Fibroblast of the aortic adventitia (primary cell): Measurements from ENCODE around the gene C1orf105. TPM values are rescaled to one million over a fixed set of nuclear protein-coding genes. Genes with fewer than 3 reads are reported as not detected.

ENCODE experiments used
- DNase-seq: peaks from one replicate; pipeline ENCODE4 v3.0.0-alpha.2; 2010; ENCODE audit warnings: low read depth
- H3K4me3 ChIP-seq: 2 replicates; pipeline ENCODE4 v1.5.1; 2011; ENCODE audit warnings: low read depth, mild to moderate bottlenecking, control low read depth, low read length, moderate library complexity
- total RNA-seq: library from RNA; depleted of rRNA; stranded (reverse); fragments of >200 nt; gene quantifications from 2 replicates; pipeline ENCODE4 v1.2.3, GENCODE V29; 2012; ENCODE audit warnings: low replicate concordance
- TF ChIP-seq, protein P1 (sequence below): IDR thresholded peaks from 2 replicates; pipeline ENCODE4 v1.5.1; 2011; ENCODE audit warnings: mild to moderate bottlenecking, low read length, control low read depth, inconsistent platforms; ENCODE audit not compliant: insufficient read depth

The C1orf105 gene
- total RNA-seq, 1 donor = not detected

DNA sequence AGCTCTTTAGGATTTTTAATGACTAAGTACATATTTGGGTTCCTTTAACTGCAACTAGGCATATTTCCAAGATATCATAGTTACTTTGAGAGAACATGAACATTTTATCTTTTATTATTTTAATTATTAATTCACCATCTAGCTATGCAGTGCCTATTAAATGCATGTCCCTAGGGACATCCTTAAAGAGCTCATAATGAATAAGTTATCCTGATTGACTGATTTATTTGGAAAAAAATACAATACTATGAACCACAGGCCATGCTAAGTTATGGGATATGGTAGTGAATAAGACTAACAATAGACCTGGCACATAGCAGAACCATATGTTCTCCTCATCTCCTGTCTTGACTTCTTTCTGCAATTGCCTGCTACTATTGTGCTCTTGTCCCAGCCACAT lies 16.4 kb upstream of the C1orf105 start:
- TF ChIP-seq, protein P1, sequence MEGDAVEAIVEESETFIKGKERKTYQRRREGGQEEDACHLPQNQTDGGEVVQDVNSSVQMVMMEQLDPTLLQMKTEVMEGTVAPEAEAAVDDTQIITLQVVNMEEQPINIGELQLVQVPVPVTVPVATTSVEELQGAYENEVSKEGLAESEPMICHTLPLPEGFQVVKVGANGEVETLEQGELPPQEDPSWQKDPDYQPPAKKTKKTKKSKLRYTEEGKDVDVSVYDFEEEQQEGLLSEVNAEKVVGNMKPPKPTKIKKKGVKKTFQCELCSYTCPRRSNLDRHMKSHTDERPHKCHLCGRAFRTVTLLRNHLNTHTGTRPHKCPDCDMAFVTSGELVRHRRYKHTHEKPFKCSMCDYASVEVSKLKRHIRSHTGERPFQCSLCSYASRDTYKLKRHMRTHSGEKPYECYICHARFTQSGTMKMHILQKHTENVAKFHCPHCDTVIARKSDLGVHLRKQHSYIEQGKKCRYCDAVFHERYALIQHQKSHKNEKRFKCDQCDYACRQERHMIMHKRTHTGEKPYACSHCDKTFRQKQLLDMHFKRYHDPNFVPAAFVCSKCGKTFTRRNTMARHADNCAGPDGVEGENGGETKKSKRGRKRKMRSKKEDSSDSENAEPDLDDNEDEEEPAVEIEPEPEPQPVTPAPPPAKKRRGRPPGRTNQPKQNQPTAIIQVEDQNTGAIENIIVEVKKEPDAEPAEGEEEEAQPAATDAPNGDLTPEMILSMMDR = no peak
- DNase-seq = no peak
- no peak overlapping the region for H3K4me3 ChIP-seq

DNA sequence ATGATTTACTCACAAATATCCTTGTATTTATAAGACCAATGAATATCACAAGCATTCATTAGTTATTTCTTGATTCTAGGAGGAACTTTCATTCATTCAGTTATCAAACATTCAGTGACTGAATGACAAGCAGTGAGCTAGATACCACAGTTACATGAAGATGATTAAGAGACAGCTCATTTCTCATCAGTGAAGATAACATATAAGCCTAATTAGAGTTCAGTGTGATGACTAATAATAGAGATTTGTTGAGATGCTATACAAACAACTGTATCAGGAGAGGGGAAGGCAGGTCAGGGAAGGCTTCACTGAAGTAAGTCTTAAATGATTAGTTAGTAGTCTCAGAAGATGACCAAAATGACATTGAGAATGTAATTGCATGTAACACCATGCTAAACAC lies 14.6 kb upstream of the C1orf105 start:
- DNase-seq = no peak
- TF ChIP-seq, protein P1 = no peak
- H3K4me3 ChIP-seq = no peak overlapping the region

DNA sequence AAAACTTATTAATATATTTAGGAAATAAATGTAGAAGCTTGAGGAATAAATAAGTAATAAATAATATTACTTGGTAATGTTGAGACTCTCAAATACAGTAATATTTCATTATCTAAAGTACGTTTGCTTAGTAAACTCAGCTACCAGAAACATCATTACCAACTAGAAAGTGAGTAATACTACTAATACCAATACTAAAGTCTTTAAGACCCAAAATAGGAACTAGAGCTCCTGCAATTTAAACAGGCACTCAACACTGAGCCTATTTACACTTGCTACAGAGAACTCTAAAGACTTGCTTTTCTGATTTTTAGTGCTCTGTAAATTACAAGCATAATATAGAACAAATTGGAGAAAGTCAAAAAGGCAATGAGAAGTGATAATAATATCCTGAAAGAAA lies 13.5 kb upstream of the C1orf105 start:
- no peak for DNase-seq
- TF ChIP-seq, protein P1 = no peak
- no peak overlapping the region for H3K4me3 ChIP-seq

DNA sequence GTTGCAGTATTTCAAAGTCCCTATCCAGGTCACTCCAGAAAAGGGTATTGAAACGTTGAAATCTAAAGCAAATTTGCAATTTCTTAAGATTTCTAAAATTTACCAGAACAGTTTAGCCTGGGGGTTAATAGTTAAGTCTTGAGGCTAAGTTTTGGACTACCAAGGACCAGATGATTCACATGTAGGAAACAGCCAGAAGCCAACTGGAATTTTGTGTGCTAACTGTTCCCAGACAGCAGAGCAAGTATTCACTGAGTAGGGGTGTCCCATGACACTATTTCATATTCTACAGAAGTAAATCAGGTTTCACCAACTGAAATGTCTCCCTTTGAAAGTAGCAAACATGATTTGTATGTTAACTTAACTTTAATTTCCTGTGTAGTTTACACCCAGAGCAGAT lies 11.5 kb upstream of the C1orf105 start:
- no peak overlapping the region for H3K4me3 ChIP-seq
- TF ChIP-seq, protein P1 = no peak
- DNase-seq = peak; percentile 36

DNA sequence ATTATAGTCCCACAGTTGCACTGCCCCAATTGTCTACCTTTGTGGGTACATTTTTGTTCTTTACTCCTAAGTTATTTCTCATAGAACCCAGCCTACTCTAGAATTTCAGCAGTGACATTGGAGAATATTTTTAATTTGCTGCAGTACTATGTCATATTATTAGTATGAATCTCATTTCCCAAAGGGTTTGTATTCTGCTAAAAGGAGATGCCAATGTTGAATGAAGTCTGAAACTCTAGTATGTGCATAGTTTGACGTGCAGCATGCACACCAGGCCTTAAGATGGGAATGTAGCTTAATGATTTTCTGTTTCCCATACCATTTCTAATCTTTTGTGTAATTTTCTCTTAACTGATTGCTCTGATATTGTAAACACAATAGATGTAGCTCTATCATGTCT lies 10.5 kb upstream of the C1orf105 start:
- H3K4me3 ChIP-seq = no peak overlapping the region
- DNase-seq = no peak
- TF ChIP-seq, protein P1 = no peak

DNA sequence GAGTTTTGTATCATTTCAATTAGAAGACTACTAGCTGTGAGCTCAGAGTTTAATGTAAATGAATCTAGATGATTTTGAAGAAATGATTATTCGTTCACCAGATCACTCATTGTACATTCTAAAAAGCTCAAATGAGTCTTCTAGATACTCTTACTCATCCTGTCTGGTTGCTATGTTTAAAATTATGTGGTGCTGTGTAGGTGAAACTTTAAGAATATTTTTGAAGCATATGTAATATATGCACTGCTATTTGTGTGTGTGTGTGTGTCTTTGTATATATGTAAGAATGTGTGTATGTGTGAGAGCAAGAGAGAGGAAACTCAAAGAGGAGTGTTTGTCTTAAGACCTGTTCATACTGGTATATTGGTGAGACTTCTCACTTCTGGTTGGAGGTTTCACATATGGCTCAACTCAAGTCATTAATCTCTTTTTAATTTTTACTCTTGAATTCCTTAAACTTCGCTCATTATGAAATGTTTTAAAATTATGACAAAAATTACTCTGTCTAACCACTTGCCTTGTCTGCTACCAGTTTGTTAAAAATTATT lies 8.6 kb upstream of the C1orf105 start:
- H3K4me3 ChIP-seq = no peak overlapping the region
- DNase-seq = no peak
- TF ChIP-seq, protein P1 = no peak

DNA sequence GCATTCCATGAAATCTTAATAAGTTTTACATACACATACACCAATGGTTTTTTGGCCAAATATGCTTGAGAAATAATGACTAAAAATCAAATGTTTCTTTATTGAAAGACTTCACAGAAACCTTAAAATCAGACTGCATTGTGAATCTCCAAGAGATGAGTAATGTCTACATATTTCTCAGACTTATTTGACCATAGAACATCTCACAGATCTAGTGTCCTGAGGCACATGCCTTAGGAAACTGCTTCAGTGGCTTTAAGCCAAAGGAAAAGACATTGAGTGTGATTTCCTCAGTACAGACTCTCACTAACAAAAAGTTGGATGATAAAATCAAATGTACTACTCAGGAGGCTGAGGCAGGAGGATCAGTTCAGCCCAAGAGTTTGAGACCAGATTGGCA lies 6.2 kb upstream of the C1orf105 start:
- DNase-seq = no peak
- TF ChIP-seq, protein P1 = no peak
- no peak overlapping the region for H3K4me3 ChIP-seq
